A549 treated with DMSO at 1 μM for 4 hours (cell line): ENCODE data around the gene CACNA2D4. TPM values are rescaled to one million over a fixed set of nuclear protein-coding genes. Genes with fewer than 3 reads are reported as not detected.

ENCODE experiments used
- total RNA-seq: library from RNA; stranded (reverse); fragments of 200-300 nt; extraction: Qiagen RNA extraction; gene quantifications from 5 replicates; pipeline ENCODE4 v1.2.3, GENCODE V29; 2022; ENCODE audit warnings: low read depth

CACNA2D4 gene
- not detected in 5 replicates for total RNA-seq

GRCh38 chr12:1918081-1918883, at the start of gene CACNA2D4:
TSS of gene CACNA2D4 (minus strand) at chr12:1918652. CDS start at chr12:1918473, 179 bp downstream.

GRCh38 chr12:1820191-1820895, 98.1 kb downstream of the CACNA2D4 start, which contains the start of gene LRTM2:
TSS of gene LRTM2 (plus strand) at chr12:1820565. CDS start at chr12:1828149, 7,584 bp downstream.

Other genes starting within 250 kb of the CACNA2D4 start
- 54.0 to 60.1 TPM (median 56.6 TPM) in 5 replicates for gene ADIPOR2, start 227.6 kb downstream of the CACNA2D4 start, total RNA-seq
- gene LRTM2, start 98.1 kb downstream of the CACNA2D4 start, total RNA-seq = 0.08 to 0.18 TPM in 2 of 5 replicates, not detected in the others
- gene DCP1B, start 85.8 kb upstream of the CACNA2D4 start, total RNA-seq = 7.1 to 7.9 TPM (median 7.8 TPM) in 5 replicates
- gene CACNA1C, start 134.3 kb upstream of the CACNA2D4 start, total RNA-seq = 0.02 to 0.06 TPM in 2 of 5 replicates, not detected in the others